Measurements from ENCODE around the gene RABGAP1L. TPM values are rescaled to one million over a fixed set of nuclear protein-coding genes. Genes with fewer than 3 reads are reported as not detected.
"Not testable (repeated sequence)": the region's sequence is repeated elsewhere in the genome, so short reads cannot be mapped to it uniquely, and the experiment has no call there.

RABGAP1L gene
- total RNA-seq, 1 donor from 2014 or later: 116 TPM

- FAIRE-seq; DNase-seq (ENCODE audit: low spot score in 2 of 2): not testable (repeated sequence)
Measured at GRCh38 chr1:174516755-174517154, 357.4 kb downstream of the RABGAP1L start.

- no peak for DNase-seq (ENCODE audit: low spot score in 2 of 2)
- FAIRE-seq: no peak
Measured at GRCh38 chr1:174519844-174520243, 360.5 kb downstream of the RABGAP1L start.

- no peak for DNase-seq (ENCODE audit: low spot score in 2 of 2)
- no peak for FAIRE-seq
Measured at GRCh38 chr1:174531751-174532150, 372.4 kb downstream of the RABGAP1L start.

GRCh38 chr1:174534789-174535188 lies 375.5 kb downstream of the RABGAP1L start:
- FAIRE-seq: no peak
- no peak for DNase-seq (ENCODE audit: low spot score in 2 of 2)

- FAIRE-seq: no peak
- DNase-seq (ENCODE audit: low spot score in 2 of 2): no peak
Measured at GRCh38 chr1:174535207-174535606, 375.9 kb downstream of the RABGAP1L start.

GRCh38 chr1:174543421-174543820 lies 384.1 kb downstream of the RABGAP1L start:
- not testable (repeated sequence) for DNase-seq (ENCODE audit: low spot score in 2 of 2); FAIRE-seq

GRCh38 chr1:174550296-174550695 lies 391.0 kb downstream of the RABGAP1L start:
- FAIRE-seq: no peak
- DNase-seq (ENCODE audit: low spot score in 2 of 2): no peak

GRCh38 chr1:174556392-174556791 lies 397.1 kb downstream of the RABGAP1L start:
- DNase-seq (ENCODE audit: low spot score in 2 of 2) (no peak), FAIRE-seq (no peak)

- no peak for FAIRE-seq
Measured at GRCh38 chr1:174568551-174568950, 409.2 kb downstream of the RABGAP1L start.

GRCh38 chr1:174569240-174569639 lies 409.9 kb downstream of the RABGAP1L start:
- FAIRE-seq (no peak), DNase-seq (ENCODE audit: low spot score in 2 of 2) (no peak)

More at GRCh38 chr1:174568551-174568950, 409.2 kb downstream of the RABGAP1L start:
- DNase-seq (ENCODE audit: low spot score in 2 of 2): no peak

GRCh38 chr1:174572771-174573170 lies 413.5 kb downstream of the RABGAP1L start:
- DNase-seq (ENCODE audit: low spot score in 2 of 2) (no peak), FAIRE-seq (no peak)

- DNase-seq (ENCODE audit: low spot score in 2 of 2); FAIRE-seq: not testable (repeated sequence)
Measured at GRCh38 chr1:174576120-174576519, 416.8 kb downstream of the RABGAP1L start.

- FAIRE-seq (no peak), DNase-seq (ENCODE audit: low spot score in 2 of 2) (no peak)
Measured at GRCh38 chr1:174577681-174578080, 418.4 kb downstream of the RABGAP1L start.

- FAIRE-seq (no peak), DNase-seq (ENCODE audit: low spot score in 2 of 2) (no peak)
Measured at GRCh38 chr1:174580801-174581200, 421.5 kb downstream of the RABGAP1L start.

GRCh38 chr1:174583316-174583715 lies 424.0 kb downstream of the RABGAP1L start:
- no peak for DNase-seq (ENCODE audit: low spot score in 2 of 2)
- no peak for FAIRE-seq

- FAIRE-seq: no peak
- no peak for DNase-seq (ENCODE audit: low spot score in 2 of 2)
Measured at GRCh38 chr1:174584071-174584470, 424.8 kb downstream of the RABGAP1L start.

GRCh38 chr1:174588618-174589017 lies 429.3 kb downstream of the RABGAP1L start:
- not testable (repeated sequence) for DNase-seq (ENCODE audit: low spot score in 2 of 2); FAIRE-seq

GRCh38 chr1:174605198-174605597 lies 445.9 kb downstream of the RABGAP1L start:
- FAIRE-seq: no peak
- no peak for DNase-seq (ENCODE audit: low spot score in 2 of 2)

- DNase-seq (ENCODE audit: low spot score in 2 of 2) (no peak), FAIRE-seq (no peak)
Measured at GRCh38 chr1:174606471-174606870, 447.2 kb downstream of the RABGAP1L start.

- FAIRE-seq: not testable (repeated sequence)
Measured at GRCh38 chr1:174617905-174618304, 458.6 kb downstream of the RABGAP1L start.

GRCh38 chr1:174623324-174624035 lies 464.2 kb downstream of the RABGAP1L start:
- no peak for DNase-seq (ENCODE audit: low spot score in 2 of 2)
- no peak for FAIRE-seq

More at GRCh38 chr1:174617905-174618304, 458.6 kb downstream of the RABGAP1L start:
- not testable (repeated sequence) for DNase-seq (ENCODE audit: low spot score in 2 of 2)
